Measurements from ENCODE around the gene OGDH.

Gene OGDH

GRCh38 chr7:44624318-44624717, 17.9 kb downstream of the OGDH start:
- no peaks in the 10 kb centered on the region for H3K4me1 ChIP-seq (ENCODE audit: insufficient read depth, low read length)
- no peaks in the 10 kb centered on the region for H3K27me3 ChIP-seq (ENCODE audit: insufficient read depth, low read length)
- no peak overlapping the region for H3K27ac ChIP-seq (ENCODE audit: low read length)
- no peak overlapping the region for H3K4me3 ChIP-seq (ENCODE audit: low read length)
- no peaks in the 10 kb centered on the region for H3K9me3 ChIP-seq (ENCODE audit: insufficient read depth, low read depth, low read length)
- peaks cover 30% of the 10 kb centered on the region for H3K36me3 ChIP-seq (ENCODE audit: insufficient read depth, low read depth, low read length)
- no peak overlapping the region for H3K9ac ChIP-seq (ENCODE audit: low read depth, low read length)

DNA sequence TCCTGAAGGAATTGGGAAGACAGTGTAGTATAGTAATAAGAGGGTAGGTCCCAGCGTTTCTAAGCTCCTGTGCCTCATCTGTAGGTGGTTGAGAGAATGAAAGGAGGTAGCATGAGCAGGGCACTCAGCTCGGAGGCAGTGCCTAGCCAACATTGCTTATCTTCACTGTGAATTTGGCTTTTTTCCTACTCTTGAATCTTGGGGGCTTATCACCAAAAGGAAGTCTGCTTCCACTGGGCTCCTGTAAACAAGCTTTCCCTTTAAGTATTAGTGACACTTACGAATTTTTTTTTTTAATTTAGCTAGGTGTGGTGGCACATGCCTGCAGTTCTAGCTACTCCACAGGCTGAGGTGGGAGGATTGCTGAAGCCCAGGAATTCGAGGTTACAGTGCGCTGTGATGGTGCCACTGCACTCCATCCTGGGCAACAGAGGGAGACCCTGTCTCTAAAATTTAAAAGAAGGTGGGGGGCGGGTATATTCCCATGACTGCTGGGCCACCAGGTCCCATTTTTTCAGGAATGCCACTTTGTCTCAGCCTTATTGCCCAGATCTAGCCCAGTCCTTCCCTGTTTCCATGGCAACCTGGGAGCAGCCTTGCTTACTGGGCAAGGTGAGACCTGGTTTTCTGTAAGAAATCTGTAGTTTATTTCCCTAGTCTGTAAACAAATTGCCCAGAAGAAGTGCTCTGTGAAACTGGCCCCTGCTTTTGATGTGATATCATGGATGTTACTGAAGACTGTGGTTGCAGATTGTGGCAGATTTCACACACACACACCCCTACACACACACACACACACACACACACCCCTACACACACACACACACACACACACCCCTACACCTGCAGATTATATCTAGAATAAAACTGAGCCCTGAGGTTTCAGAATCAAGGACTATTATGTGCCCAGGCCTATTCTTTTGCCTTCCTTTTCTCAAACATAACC, 19.4 kb downstream of the OGDH start:
- no peak overlapping the region for H3K9ac ChIP-seq (ENCODE audit: low read depth, low read length)
- H3K36me3 ChIP-seq (ENCODE audit: insufficient read depth, low read depth, low read length): peaks cover 36% of the 10 kb centered on the region; the same call in 1 of the 2 replicates
- no peaks in the 10 kb centered on the region for H3K9me3 ChIP-seq (ENCODE audit: insufficient read depth, low read depth, low read length)
- H3K4me1 ChIP-seq (ENCODE audit: insufficient read depth, low read length): no peaks in the 10 kb centered on the region; the same call in 1 of the 2 replicates
- no peaks in the 10 kb centered on the region for H3K27me3 ChIP-seq (ENCODE audit: insufficient read depth, low read length)
- no peak overlapping the region for H3K4me3 ChIP-seq (ENCODE audit: low read length)
- no peak overlapping the region for H3K27ac ChIP-seq (ENCODE audit: low read length)

DNA sequence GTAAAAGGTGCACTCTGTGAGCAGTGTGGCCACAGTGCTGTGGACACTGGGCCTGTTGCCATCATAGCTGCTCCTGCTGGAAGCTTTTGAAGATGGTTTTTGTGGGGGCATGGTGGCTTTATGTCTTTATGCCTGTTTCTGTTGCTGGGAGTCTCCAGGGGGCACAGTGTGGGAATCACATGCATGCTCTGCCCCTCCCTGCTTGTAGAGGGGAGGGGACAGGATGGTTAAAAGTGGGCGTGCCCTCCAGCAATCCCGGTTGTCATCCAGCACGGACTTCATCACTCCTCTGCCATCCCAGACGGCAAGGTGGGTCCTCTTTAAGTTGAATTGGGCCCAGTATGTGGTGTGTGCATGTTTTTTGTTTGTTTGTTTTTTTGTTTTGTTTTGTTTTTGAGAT, 20.2 kb downstream of the OGDH start:
- H3K4me3 ChIP-seq (ENCODE audit: low read length): no peak overlapping the region
- H3K36me3 ChIP-seq (ENCODE audit: insufficient read depth, low read depth, low read length): peaks cover 36% of the 10 kb centered on the region; the same call in 1 of the 2 replicates
- no peaks in the 10 kb centered on the region for H3K9me3 ChIP-seq (ENCODE audit: insufficient read depth, low read depth, low read length)
- H3K27ac ChIP-seq (ENCODE audit: low read length): no peak overlapping the region
- H3K9ac ChIP-seq (ENCODE audit: low read depth, low read length): no peak overlapping the region
- H3K27me3 ChIP-seq (ENCODE audit: insufficient read depth, low read length): no peaks in the 10 kb centered on the region
- peaks cover 8% of the 10 kb centered on the region for H3K4me1 ChIP-seq (ENCODE audit: insufficient read depth, low read length)

DNA sequence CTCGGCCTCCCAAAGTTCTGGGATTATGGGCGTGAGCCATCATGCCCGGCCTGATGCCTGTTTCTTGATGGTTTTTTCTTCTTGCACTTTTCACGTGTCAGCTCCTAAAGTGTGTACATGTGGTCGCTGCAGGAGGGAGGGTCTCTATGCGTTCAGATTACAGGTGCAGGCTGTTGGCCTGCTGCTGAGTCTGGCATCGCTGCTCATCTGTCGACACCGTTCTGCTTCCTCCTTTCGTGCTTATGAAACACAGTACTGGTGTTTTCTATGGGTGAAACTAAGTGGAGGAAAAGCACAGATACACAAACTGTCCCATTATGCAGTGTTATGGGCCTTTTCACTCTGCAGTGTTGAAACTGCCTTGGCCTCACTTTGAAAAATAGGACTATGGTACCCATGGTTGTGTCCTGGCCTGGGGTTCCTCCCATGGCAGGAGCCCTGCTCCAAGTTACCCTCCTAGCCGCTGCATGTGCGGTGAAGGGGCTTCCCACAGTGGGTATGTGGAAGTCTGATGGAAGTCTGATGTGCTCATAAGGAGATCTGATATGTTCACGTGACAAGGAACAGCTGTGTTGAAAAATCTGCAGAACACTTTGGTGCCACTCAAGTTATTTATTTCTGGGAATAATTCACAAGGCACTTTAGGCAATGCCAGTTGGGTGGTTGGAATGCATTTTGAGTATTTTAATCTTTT, 23.5 kb downstream of the OGDH start:
- peaks cover 8% of the 10 kb centered on the region for H3K4me1 ChIP-seq (ENCODE audit: insufficient read depth, low read length)
- H3K9ac ChIP-seq (ENCODE audit: low read depth, low read length): no peak overlapping the region
- peaks cover 28% of the 10 kb centered on the region; the same call in 1 of the 2 replicates for H3K36me3 ChIP-seq (ENCODE audit: insufficient read depth, low read depth, low read length)
- no peak overlapping the region for H3K27ac ChIP-seq (ENCODE audit: low read length)
- no peaks in the 10 kb centered on the region for H3K27me3 ChIP-seq (ENCODE audit: insufficient read depth, low read length)
- H3K4me3 ChIP-seq (ENCODE audit: low read length): no peak overlapping the region
- no peaks in the 10 kb centered on the region for H3K9me3 ChIP-seq (ENCODE audit: insufficient read depth, low read depth, low read length)

DNA sequence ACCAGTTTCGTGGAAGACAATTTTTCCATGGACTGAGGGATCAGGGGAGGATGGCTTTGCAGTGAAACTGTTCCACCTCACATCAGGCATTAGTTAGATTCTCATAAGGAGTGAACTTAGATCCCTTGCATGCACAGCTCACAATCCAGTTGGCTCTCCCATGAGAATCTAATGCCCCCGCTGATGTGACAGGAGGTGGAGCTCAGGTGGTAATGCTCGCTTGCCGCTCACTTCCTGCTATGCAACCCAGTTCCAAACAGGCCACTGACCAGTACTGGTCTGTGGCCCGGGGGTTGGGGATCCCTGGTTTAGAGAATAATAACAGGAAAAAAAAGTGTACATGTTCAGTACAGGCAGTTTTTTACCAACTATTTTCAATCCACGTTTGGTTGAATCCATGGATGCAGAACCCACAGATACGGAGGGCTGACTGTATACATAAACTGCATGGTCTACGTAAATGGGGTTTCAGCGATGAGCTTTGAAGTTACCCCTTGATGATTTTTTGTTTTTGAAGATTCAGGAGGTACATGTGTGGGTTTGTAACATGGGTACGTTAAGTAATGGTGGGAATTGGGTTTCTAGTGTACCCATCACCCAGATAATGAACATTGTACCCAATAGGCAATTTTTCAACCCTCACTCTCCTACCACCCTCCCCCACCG, 24.5 kb downstream of the OGDH start:
- Histone ChIP-seq H3K9ac (ENCODE audit: low read depth, low read length) (peak overlapping the region; percentile 39), H3K27me3 (ENCODE audit: insufficient read depth, low read length) (no peaks in the 10 kb centered on the region), H3K4me1 (ENCODE audit: insufficient read depth, low read length) (peaks cover 8% of the 10 kb centered on the region), H3K27ac (ENCODE audit: low read length) (no peak overlapping the region), H3K9me3 (ENCODE audit: insufficient read depth, low read depth, low read length) (no peaks in the 10 kb centered on the region), H3K4me3 (ENCODE audit: low read length) (peak overlapping the region; percentile 24; the same call in 1 of the 2 replicates), H3K36me3 (ENCODE audit: insufficient read depth, low read depth, low read length) (peaks cover 20% of the 10 kb centered on the region; the same call in 1 of the 2 replicates)

GRCh38 chr7:44631458-44632115, 25.2 kb downstream of the OGDH start:
- no peaks in the 10 kb centered on the region for H3K9me3 ChIP-seq (ENCODE audit: insufficient read depth, low read depth, low read length)
- no peak overlapping the region for H3K27ac ChIP-seq (ENCODE audit: low read length)
- H3K27me3 ChIP-seq (ENCODE audit: insufficient read depth, low read length): no peaks in the 10 kb centered on the region
- peaks cover 14% of the 10 kb centered on the region; the same call in 1 of the 2 replicates for H3K36me3 ChIP-seq (ENCODE audit: insufficient read depth, low read depth, low read length)
- peak overlapping the region; percentile 24; the same call in 1 of the 2 replicates for H3K4me3 ChIP-seq (ENCODE audit: low read length)
- peak overlapping the region; percentile 39 for H3K9ac ChIP-seq (ENCODE audit: low read depth, low read length)
- peaks cover 8% of the 10 kb centered on the region for H3K4me1 ChIP-seq (ENCODE audit: insufficient read depth, low read length)

DNA sequence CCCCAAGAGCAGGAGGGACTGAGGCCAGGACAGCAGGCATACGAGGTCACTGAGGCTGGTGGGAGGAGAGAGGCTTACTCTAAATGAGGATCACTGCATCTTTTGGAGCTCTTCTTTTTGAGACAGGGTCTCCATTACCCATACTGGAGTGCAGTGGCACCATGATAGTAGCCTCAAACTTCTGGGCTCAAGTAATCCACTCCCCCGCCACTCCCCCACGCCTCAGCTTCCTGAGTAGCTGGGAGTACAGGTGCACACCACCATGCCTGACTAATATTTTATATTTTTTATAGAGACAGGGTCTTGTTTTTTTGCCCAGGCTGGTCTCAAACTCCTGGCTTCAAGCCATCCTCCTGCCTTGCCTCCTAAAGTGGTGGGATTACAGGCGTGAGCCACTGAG, 25.8 kb downstream of the OGDH start:
- no peaks in the 10 kb centered on the region for H3K9me3 ChIP-seq (ENCODE audit: insufficient read depth, low read depth, low read length)
- H3K9ac ChIP-seq (ENCODE audit: low read depth, low read length): no peak overlapping the region
- H3K4me3 ChIP-seq (ENCODE audit: low read length): no peak overlapping the region
- H3K36me3 ChIP-seq (ENCODE audit: insufficient read depth, low read depth, low read length): peaks cover 12% of the 10 kb centered on the region; the same call in 1 of the 2 replicates
- peaks cover 8% of the 10 kb centered on the region for H3K4me1 ChIP-seq (ENCODE audit: insufficient read depth, low read length)
- H3K27me3 ChIP-seq (ENCODE audit: insufficient read depth, low read length): no peaks in the 10 kb centered on the region
- H3K27ac ChIP-seq (ENCODE audit: low read length): no peak overlapping the region

- no peaks in the 10 kb centered on the region for H3K27me3 ChIP-seq (ENCODE audit: insufficient read depth, low read length)
- peaks cover 10% of the 10 kb centered on the region for H3K4me1 ChIP-seq (ENCODE audit: insufficient read depth, low read length)
- H3K27ac ChIP-seq (ENCODE audit: low read length): no peak overlapping the region
- no peak overlapping the region for H3K4me3 ChIP-seq (ENCODE audit: low read length)
- no peaks in the 10 kb centered on the region for H3K9me3 ChIP-seq (ENCODE audit: insufficient read depth, low read depth, low read length)
- no peak overlapping the region for H3K9ac ChIP-seq (ENCODE audit: low read depth, low read length)
- H3K36me3 ChIP-seq (ENCODE audit: insufficient read depth, low read depth, low read length): peaks cover 12% of the 10 kb centered on the region; the same call in 1 of the 2 replicates
Observed at GRCh38 chr7:44633254-44634186, 27.1 kb downstream of the OGDH start.

GRCh38 chr7:44634187-44634838, 27.9 kb downstream of the OGDH start:
- H3K9me3 ChIP-seq (ENCODE audit: insufficient read depth, low read depth, low read length): no peaks in the 10 kb centered on the region
- peaks cover 8% of the 10 kb centered on the region; the same call in 1 of the 2 replicates for H3K36me3 ChIP-seq (ENCODE audit: insufficient read depth, low read depth, low read length)
- H3K4me1 ChIP-seq (ENCODE audit: insufficient read depth, low read length): peaks cover 17% of the 10 kb centered on the region
- no peaks in the 10 kb centered on the region for H3K27me3 ChIP-seq (ENCODE audit: insufficient read depth, low read length)
- H3K27ac ChIP-seq (ENCODE audit: low read length): no peak overlapping the region
- H3K4me3 ChIP-seq (ENCODE audit: low read length): no peak overlapping the region
- H3K9ac ChIP-seq (ENCODE audit: low read depth, low read length): no peak overlapping the region

Measured in iPS-20b (cell line).